Activated CD4-positive, alpha-beta T cell treated with anti-CD3 and anti-CD28 coated beads, Interleukin-2, amount 50 U/mL, for 1 hour (primary cell): ENCODE data around the gene ASH1L.
"Not testable (repeated sequence)": the region's sequence is repeated elsewhere in the genome, so short reads cannot be mapped to it uniquely, and the experiment has no call there.

Experiments used
- DNase-seq: peaks from one replicate; pipeline ENCODE4 v3.0.0-alpha.2; 2020

ASH1L gene

DNA sequence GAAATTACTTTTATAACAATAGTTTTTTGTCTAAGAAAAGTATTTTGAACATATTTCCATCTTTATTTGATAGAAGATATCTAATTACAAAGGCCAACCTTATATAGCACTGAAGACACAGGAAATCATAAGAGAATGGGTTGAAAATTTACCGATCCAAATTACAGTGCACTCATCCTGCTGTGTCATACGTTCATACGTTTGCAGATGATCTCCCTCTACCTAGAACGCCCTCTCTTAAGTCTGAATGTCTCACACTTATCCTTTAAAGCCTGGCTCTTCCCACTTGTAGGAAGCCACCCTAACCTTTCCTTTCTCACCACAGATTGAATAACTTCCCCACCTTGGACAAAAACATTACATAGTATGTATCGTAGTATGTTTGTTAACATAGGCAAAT, 9.3 kb downstream of the ASH1L start:
- DNase-seq, result no peak

DNA sequence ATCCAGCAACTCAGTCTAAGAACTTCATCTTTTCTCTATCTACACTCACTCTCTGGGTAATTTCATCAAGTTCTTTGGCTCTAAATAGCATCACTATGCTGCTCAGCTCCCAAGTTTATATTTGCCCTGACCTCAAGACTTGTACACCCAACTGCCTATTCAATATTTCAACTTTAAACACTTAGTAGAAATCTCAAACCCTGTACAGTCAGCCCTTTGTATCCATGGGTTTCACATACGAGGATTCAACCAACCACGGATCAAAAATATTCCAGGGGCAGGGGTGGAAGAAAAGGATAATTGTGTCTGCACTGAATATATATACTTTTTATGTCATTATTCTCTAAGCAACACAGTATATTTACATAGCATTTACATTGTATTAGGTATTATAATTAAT, 13.9 kb downstream of the ASH1L start:
- no peak for DNase-seq

DNA sequence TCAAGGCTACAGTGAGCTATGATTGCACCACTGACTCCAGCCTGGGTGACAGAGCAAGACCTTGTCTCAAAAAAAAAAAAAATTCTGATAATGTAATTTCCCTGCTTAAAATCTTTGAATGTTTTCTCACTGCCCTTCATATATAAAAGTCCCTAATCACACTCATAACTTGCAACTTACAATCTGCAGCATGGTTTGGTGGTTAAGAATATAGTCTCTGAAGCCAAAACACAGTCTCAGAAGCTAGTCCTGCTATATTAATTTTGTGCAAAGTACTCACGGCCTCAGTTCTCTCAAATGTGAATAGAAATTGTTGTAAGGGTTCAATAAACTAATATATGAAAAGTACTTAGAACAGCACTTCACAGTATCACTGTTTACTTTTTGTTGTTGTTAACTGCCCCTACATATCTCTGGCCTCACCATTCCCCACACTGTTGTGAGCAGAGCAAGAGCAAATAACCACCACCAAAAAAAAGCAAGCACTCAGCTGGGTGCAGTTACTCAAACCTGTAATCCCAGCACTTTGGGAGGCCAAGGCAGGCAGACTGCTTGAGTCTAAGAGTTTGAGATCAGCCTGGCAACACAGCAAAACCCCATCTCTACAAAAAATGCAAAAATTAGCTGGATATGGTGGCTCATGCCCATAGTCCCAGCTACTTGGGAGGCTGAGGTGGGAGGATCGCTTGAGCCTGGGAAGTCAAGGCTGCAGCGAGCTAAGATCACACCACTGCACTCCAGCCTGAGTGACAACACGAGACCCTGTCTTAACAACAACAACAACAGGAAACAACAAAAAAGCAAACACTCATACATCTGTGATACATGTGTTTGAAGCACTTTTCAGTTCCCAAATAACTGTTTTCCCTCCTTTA, 22.4 kb downstream of the ASH1L start:
- no peak for DNase-seq

DNA sequence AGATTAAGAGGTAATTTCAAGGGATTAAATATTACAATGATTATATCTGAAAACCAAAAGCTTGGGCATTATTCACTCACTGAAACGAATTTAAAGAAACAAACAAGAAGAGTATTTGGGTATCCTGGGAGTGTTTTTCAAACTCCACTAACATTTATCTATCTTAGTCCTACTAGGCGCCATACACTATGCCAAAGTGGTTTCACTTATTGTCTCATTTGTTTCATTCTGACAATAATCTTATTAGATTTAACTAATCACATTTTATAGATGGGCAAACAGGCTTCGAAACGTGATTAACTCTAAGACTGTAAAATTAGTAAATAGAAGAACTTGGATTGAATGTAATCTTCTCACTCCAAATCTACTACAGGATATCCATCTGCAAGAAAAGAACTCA, 25.4 kb downstream of the ASH1L start:
- DNase-seq, result no peak

DNA sequence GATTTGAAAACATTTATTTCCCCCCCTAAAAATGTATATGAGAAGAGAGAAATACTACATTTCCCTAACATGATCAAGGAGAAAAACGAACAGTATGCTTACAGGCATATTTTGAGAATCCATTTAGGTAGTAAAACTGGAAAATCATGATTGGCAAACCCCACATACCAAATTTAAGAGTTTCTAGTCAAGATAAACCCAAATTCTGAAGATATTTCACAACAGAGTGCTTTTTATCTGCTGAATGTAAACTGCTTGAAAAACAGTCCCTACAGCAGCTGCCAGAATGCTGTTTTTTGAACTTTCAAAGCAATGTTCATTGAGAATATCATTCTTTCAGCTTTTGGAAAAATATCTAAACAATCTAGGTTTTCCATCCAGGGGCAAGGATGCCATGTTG, 31.0 kb downstream of the ASH1L start:
- no peak for DNase-seq

DNA sequence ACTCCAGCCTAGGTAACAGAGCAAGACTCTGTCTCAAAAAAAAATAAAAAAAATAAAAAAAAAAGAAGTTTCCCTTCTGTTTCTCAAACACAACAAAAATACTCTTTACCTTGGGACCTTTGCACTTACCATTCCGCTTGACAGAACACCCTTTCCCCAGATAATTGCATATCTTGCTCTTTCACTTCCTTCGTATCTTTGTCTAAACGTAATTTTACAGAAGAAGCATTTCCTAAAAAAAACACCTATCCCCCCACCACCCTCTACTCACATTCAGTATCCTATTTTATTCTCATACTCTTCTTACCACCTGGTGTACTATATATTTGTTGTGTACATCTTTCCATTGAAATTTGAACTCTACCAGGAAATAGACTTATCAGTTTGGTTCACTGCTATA, 32.7 kb downstream of the ASH1L start:
- no peak for DNase-seq

DNA sequence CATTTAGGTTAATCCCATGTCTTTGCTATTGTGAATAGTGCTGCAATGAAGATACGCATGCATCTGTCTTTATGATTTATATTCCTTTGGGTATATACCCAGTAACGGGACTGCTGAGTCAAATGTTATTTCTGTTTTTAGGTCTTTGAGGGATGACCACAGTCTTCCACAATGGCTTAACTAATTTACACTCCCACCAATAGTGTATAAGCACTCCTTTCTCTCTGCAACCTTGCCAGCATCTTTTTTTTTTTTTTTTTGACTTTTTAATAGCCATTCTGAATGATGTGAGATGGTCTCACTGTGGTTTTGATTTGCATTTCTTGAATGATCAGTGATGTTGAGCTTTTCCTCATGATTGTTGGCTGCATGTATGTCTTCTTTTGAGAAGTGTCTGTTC, 33.5 kb downstream of the ASH1L start:
- DNase-seq, result no peak

DNA sequence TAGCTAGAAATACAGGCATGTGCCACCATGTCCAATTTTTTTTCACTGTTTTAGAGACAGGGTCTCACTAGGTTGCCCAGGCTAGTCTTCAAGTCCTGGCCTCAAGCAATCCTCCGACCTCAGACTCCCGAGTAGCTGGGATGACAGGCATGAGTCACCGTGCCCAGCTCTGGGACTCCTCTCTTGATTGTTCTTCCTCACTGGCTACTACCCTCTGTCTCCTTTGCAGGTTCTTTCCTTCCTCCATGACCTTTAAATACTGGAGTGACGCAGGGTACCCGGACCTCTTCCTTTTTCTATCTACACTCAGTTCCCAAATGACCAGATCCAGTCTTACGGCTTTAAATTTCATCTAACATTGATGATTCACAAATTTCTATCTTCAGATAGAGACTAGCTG, 34.9 kb downstream of the ASH1L start:
- no peak for DNase-seq

DNA sequence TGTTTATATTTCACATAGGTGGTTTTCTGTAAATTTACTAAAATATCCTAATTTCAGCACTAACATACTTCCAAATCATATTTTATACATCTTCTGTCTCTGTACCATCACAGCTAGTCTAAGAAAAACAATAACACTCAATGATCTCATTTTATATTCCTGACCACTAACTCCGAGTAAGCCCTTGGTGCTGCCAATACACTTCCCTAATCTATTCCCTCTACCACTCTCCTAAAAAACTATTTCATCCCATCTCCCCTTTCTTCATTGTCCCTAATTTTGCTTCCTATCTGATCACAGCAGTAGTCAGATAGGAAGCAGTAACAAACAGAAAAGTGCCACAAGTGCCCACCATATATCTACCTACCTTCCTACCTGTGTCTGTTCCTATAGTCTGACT, 36.2 kb downstream of the ASH1L start:
- no peak for DNase-seq

DNA sequence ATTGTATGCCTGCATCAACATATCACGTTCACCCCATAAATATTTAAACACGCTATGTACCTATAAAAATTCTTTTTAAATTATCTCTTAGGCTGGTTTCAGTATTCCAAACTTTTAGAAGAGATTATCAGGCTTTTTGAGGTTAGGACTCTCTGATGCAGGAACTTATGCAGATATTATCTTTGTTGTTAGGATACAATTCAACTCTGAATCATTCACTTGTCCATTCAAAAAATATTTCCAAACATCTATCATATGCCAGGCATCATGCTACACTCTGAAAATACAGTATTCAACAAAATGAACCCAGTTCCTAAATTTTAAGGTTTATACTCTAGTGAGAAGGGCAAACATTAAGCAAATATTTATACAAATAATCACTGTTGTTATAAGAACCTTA, 40.5 kb downstream of the ASH1L start:
- DNase-seq, result no peak

DNA sequence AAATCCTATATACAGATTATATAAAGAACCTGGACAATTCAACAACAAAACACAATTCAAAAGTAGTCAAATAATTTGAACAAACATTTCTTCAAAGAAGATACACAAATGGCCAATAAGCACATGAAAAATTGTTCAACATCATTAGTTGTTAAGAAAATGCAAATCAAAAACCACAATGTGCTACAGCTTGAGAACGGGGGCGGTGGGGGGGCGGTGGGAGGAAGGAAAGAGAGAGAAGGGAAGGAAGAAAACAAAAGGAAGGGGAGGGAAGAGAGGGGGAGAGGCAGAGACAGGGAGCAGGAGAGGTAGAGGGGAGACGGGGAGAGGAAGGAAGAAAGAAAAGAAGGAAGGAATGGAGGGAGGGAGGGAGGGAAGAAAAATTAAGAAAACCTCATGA, 44.1 kb downstream of the ASH1L start:
- DNase-seq, result no peak

DNA sequence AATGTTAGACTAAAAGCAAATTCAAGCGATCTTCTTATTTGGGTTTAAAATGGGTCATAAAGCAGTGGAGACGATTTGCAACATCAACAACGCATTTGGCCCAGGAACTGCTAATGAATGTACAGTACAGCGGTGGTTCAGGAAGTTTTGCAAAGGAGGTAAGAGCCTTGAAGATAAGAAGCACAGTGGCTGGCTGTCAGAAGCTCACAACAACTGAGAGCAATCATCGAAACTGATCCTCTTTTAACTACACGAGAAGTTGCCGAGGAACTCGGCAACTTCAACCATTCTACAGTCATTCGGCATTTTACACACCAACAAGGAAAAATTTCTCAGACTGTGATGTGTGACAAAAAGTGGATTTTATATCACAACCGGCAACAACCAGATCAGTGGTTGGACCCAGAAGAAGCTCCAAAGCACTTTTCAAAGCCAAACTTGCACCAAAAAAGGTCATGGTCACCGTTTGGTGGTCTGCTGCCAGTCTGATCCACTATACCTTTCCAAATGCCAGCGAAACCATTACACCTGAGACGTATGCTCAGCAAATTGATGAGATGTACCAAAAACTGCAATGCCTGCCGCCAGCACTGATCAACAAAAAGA, 47.9 kb downstream of the ASH1L start:
- DNase-seq, result peak; percentile 19

DNA sequence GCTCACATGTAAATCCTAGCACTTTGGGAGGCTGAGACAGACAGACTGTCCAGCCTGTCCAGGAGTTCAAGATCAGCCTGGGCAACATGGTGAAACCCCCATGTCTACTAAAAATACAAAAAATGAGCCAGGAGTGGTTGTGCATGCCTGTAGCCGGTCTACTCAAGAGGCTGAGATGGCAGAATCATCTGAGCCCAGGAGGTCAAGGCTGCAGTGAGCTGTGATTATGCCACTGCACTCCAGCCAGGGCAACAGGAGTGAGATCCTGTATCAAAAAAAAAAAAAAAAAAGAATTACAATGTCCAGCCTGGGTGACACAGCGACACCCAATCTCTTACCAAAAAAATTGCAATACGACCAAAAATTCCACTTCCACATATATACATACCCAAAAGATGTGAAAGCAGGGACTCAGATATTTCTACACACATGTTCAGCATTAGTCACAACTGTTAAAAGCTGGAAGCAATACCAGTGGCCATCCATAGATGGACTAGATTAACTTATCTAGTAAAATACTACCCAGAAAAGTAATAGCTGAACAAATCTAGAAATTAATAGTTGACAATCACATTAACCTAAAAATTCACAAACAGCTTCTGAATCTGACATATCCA, 49.2 kb downstream of the ASH1L start:
- DNase-seq, result no peak

DNA sequence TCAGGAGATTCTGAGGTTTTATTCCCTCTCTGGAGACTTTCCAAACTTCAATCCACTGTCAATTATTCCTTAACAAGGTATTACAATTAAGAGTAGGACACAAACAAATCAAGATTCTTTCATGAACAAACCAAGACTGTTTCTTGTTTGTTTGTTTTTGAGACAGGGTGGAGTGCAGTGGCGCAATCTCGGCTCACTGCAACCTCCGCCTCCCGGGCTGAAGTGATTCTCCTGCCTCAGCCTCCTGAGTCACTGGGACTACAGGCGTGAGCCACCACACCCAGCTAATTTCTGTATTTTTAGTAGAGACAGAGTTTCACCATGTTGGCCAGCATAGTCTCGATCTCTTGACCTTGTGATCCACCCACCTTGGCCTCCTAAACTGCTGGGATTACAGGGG, 51.2 kb downstream of the ASH1L start:
- not testable (repeated sequence) for DNase-seq

DNA sequence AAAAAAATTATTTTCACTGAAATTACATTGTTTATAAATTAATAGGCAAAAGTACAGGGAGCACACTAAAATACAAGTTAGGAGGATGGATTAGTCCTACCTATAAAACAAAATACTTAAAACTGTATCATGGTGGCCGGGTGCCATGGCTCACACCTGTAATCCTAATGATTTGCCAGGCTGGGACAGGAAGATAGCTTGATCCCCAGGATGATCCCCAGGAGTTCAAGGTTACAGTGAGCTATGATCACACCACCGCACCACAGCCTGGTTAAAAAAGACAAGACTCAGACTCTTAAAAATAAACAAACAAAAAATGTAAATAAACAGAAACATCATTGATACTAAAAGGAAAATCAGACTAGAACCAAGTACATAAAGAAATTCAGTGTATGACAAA, 53.5 kb downstream of the ASH1L start:
- no peak for DNase-seq

DNA sequence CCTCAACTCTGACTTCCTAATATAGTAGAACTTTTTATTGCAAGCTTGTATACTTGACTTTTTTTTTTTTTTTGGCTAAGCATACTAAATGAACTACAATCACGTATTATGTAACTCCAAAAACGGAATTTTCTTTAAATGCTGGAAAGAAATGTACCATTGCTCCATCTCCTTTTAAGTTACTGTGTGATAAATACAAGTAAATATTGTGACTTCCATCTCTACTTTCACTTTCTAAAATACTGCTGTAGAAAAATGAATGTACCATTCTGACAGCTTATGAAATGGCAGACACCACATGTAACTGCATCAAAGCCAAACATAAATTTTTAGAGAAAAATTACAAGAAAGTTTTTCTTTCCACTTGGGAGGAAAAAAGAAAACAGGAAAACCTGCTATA, 54.7 kb downstream of the ASH1L start:
- no peak for DNase-seq

DNA sequence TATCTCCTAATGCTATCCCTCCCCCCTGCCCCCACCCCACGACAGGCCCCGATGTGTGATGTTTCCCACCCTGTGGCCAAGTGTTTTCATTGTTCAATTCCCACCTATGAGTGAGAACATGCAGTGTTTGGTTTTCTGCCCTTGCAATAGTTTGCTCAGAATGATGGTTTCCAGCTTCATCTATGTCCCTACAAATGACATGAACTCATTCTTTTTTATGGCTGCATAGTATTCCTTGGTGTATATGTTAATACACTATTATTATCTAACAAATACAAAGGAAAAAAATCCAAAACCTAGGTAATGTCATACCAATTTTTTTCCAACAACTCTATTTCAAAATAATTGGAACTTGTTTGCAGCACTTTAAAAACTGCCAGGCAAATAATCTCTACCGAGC, 56.6 kb downstream of the ASH1L start:
- DNase-seq, result not testable (repeated sequence)

DNA sequence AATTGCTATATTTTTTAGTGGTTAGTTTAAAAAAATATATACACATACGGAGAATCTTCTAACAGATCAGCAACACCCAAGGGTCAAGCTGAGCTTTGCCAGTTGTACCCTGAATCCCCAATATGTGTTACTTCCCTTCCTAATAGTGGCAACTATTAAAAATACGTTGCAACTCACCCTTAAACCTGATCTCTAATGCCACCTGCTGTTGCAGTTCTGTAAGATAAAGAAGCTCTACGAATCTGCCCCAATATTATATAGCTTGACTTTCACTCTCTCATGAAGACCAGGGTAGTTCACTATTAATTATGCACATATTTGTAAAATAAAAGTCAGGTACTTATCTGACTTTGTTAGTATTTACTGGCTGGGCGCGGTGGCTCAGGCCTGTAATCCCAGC, 58.4 kb downstream of the ASH1L start:
- DNase-seq, result no peak

DNA sequence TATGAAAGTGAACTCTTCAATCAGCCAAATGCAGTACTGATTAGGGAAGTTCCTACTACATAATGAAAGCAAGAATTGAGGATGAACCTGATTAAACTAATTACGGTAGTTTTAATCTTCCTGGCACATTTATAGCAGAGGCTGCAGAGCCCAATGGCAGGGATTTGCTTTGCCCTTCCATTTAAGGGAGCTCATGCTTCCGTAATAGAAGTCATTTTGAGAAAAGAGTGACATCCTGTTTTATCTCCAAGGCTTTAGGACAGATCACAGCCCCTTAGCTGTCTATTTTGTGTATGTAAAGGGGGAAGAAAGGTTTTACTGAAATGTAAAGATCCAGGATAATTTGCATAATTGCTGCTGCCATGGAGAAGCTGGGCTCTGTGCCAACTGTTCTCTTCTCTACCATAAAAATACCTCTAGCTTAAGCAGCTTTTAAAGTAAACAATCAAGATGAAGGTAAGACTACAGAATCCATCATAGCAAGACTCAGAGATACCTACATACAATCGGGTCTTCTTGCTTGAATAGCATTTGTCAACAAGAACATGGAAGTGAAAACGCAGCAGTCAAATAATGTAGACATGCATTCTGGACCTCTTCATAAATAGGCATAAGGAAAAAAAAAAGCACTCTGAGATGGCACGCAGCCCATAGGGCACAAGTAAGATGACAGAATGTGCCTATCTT, 62.5 kb downstream of the ASH1L start:
- DNase-seq, result no peak

DNA sequence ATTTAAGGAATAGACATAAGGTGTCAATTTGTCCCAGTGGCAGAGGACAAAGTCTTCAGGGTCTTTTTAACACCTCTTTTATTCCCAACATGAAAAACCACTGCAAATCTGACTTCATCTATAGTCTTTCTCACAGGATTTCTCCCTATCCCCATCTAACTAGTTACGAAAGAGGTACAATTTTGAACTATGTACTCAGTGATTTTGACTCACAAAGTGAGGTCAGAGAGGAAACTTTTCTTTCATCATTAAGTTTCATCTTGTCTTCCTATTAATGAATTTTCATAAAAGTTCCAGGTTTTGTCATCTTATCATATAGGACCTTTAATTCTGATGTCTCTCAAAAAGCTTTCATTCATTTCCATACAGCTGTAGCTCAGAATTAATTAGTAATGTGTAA, 63.3 kb downstream of the ASH1L start:
- no peak for DNase-seq

DNA sequence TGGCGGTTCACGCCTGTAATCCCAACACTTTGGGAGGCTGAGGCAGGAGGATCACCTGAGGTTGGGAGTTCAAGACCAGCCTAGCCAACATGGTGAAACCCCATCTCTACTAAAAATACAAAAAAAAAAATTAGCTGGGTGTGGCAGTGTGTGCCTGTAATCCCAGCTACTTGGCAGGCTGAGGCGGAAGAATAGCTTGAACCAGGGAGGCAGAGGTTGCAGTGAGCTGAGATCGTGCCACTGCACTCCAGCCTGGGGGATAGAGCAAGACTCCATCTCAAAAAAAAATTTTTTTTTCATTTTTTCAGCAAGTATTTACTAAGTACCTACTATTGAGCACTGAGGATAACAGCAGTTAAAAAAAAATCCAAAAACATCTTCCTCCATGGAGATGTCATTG, 69.0 kb downstream of the ASH1L start:
- DNase-seq, result not testable (repeated sequence)

DNA sequence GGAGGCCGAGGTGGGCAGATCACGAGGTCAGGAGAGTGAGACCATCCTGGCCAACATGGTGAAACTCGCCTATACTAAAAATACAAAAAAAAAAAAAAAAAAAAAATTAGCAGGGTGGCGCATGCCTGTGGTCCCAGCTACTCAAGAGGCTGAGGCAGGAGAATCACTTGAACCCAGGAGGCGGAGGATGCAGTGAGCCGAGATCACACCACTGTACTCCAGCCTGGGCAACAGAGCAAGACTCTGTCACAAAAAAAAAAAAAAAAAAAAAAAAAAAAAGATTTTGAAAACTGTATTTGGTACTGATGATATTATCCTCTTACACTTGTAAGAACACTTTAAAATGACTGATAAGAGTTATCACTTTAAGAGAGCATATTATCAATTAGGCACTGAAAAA, 74.2 kb downstream of the ASH1L start:
- DNase-seq, result not testable (repeated sequence)

DNA sequence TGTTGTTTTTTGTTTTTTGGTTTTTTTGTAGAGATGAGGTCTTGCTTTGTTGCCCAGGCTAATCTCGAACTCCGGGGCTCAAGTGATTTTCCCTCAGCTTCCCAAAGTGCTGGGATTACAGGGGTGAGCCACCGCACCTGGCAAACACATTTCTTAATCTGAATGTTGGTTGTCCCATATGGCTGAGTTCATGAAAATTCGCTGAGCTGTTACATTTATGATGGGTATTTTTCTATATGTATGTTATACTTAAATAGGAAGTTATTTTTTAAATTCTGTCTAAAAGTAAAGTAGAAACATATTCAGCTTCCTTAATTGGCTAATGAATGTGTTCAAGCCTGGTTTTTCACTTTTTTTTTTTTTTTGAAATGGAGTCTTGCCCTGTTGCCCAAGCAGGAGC, 75.1 kb downstream of the ASH1L start:
- no peak for DNase-seq

DNA sequence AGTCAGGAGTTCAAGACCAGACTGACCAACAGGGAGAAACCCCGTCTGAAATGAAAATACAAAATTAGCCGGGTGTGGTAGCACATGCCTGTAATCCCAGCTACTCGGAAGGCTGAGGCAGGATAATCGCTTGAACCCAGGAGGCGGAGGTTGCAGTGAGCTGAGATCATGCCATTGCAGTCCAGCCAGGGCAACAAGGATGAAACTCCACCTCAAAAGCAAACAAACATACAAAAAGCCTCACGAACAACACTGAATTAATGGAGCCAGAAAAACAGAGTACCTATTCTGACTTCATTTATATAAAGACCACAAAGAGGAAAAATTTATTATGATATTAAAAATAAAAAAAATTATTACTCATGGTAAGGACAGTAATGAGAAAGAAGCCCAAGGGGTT, 75.7 kb downstream of the ASH1L start:
- DNase-seq, result not testable (repeated sequence)
